K562 (cell line): ENCODE data around the gene EML5. TPM values are rescaled to one million over a fixed set of nuclear protein-coding genes. Genes with fewer than 3 reads are reported as not detected.
A peak's percentile ranks its signal among the peaks of the same experiment; 100 is the strongest.

Source experiments
- ATAC-seq: fragments of 200-7000 bp; cut with Tn5 transposase; 3 replicates; pipeline ENCODE4 v1.9.1; 2020; ENCODE audit warnings: moderate library complexity
- BruUV-seq: library from RNA; stranded (reverse); fragments of 400-500 nt; replicated peaks from 2 replicates; lab custom pipeline; 2021; lab: Mats Ljungman, UMichigan
- CTCF ChIA-PET: fragments of 300-600 bp; formaldehyde crosslinking; extraction: SDS; loops from one replicate; lab custom pipeline; 2021; ENCODE audit warnings: low intra/inter-chr PET ratio; lab: Yijun Ruan, JAX
- POLR2A ChIA-PET: fragments of 300-600, 350-650 bp; sonication (Branson Sonifier 250); formaldehyde crosslinking; extraction: SDS; loops from one replicate; lab custom pipeline; 2021; ENCODE audit warnings: antibody characterized with exemption, inconsistent platforms; lab: Yijun Ruan, JAX
- DNase-seq, 4 experiments: peaks; one replicate each; pipeline versions ENCODE4 v3.0.0 to v3.0.0-alpha.2; 2011 to 2018; ENCODE audit warnings: low spot score in 3 of 4, mixed read lengths in 3 of 4; ENCODE audit errors: extremely low read depth in 1 of 4
- FAIRE-seq: peaks from 2 replicates; lab custom pipeline; 2011; peaks lifted over from hg19 to GRCh38; lab: Jason Lieb, UNC
- H2AFZ ChIP-seq: 2 replicates; pipeline ENCODE4 v1.6.0; 2011; ENCODE audit warnings: low read depth, low read length, control low read depth, inconsistent platforms
- H3K27ac ChIP-seq: fragments of 200-600 bp; 3 replicates; pipeline ENCODE4 v1.8.0; 2011; ENCODE audit warnings: low read depth, mild to moderate bottlenecking, control low read depth, inconsistent platforms, low read length, moderate library complexity, mixed read lengths; ENCODE audit errors: extremely low read depth
- H3K27me3 ChIP-seq, 2 experiments: fragments of 300-600 bp in 1 of 2; 2 replicates in 1 of 2; 3 replicates in 1 of 2; pipeline versions ENCODE4 v1.6.0 to v1.8.0; 2011; ENCODE audit warnings: inconsistent platforms in 2 of 2, low read length in 2 of 2, mild to moderate bottlenecking in 1 of 2, mixed read lengths in 1 of 2, moderate library complexity in 1 of 2; ENCODE audit not compliant: control insufficient read depth in 2 of 2, insufficient read depth in 2 of 2
- H3K36me3 ChIP-seq: fragments of 300-600 bp; 3 replicates; pipeline ENCODE4 v1.8.0; 2011; ENCODE audit warnings: mild to moderate bottlenecking, low read length, inconsistent platforms; ENCODE audit not compliant: control insufficient read depth, insufficient read depth
- H3K4me1 ChIP-seq, 2 experiments: fragments of 200-600 bp in 1 of 2; replicated peaks in 1 of 2; 2 replicates in 1 of 2; 3 replicates in 1 of 2; pipeline versions ENCODE4 v1.5.1 to v1.8.0; 2011; ENCODE audit warnings: inconsistent platforms in 2 of 2, low read length in 2 of 2, mild to moderate bottlenecking in 1 of 2, mixed read lengths in 1 of 2, moderate library complexity in 1 of 2; ENCODE audit not compliant: control insufficient read depth in 2 of 2, insufficient read depth in 2 of 2
- H3K4me2 ChIP-seq: 2 replicates; pipeline ENCODE4 v1.6.1; 2011; ENCODE audit warnings: low read length, control low read depth, inconsistent platforms, mixed read lengths; ENCODE audit not compliant: insufficient read depth
- H3K4me3 ChIP-seq: fragments of 200-600 bp; sonication (generic), shearing (Covaris generic); 2 replicates; pipeline ENCODE4 v1.5.1; 2016; ENCODE audit warnings: control low read depth, inconsistent platforms
- H3K79me2 ChIP-seq: fragments of 200-600 bp; 3 replicates; pipeline ENCODE4 v1.8.0; 2011; ENCODE audit warnings: low read length, inconsistent platforms; ENCODE audit not compliant: control insufficient read depth, insufficient read depth
- H3K9ac ChIP-seq, 2 experiments: 2 replicates each; pipeline versions ENCODE4 v1.6.0 to v1.6.1; 2011; ENCODE audit warnings: low read depth in 2 of 2, low read length in 2 of 2, control low read depth in 1 of 2, inconsistent platforms in 1 of 2, mild to moderate bottlenecking in 1 of 2, mixed read lengths in 1 of 2; ENCODE audit not compliant: insufficient read depth in 1 of 2
- H3K9me1 ChIP-seq: one replicate; pipeline ENCODE4 v1.6.0; 2011; ENCODE audit warnings: inconsistent platforms, mild to moderate bottlenecking, low read length, moderate library complexity; ENCODE audit not compliant: control insufficient read depth, insufficient read depth
- H3K9me3 ChIP-seq: replicated peaks from 2 replicates; pipeline ENCODE4 v1.5.1; 2011; ENCODE audit warnings: low read depth, low read length, inconsistent platforms; ENCODE audit not compliant: control insufficient read depth, insufficient read depth
- H4K20me1 ChIP-seq: replicated peaks from 2 replicates; pipeline ENCODE4 v1.6.1; 2011; ENCODE audit warnings: low read length, inconsistent platforms, mixed read lengths; ENCODE audit not compliant: control insufficient read depth, insufficient read depth
- CHCHD3 ChIP-seq: fragments of 250-450 bp; sonication (Bioruptor Pico); IDR thresholded peaks from 2 replicates; pipeline ENCODE4 v2.1.2; 2022; ENCODE audit warnings: mild to moderate bottlenecking
- E4F1 ChIP-seq: fragments of 250-450 bp; sonication (Bioruptor Pico); IDR thresholded peaks from 2 replicates; pipeline ENCODE4 v1.5.0; 2021; ENCODE audit warnings: mild to moderate bottlenecking, borderline replicate concordance
- KDM1A ChIP-seq, 2 experiments: fragments of 450-650 bp; IDR thresholded peaks; 2 replicates each; pipeline ENCODE4 v1.6.1; 2016; ENCODE audit warnings: mild to moderate bottlenecking in 2 of 2
- SREBF2 ChIP-seq: sonication (generic); formaldehyde crosslinking; IDR thresholded peaks from 2 replicates; pipeline ENCODE4 v1.4.0; 2020; ENCODE audit warnings: mild to moderate bottlenecking, missing genetic modification reagents
- TGIF2 ChIP-seq: sonication (generic); formaldehyde crosslinking; IDR thresholded peaks from 2 replicates; pipeline ENCODE4 v1.8.1; 2022; ENCODE audit warnings: mild to moderate bottlenecking, missing genetic modification reagents, moderate library complexity
- WGBS: fragments of 100-300 bp; shearing (Covaris generic); methylation state at CpG from one replicate; pipeline ENCODE4 v1.1.6; 2016; ENCODE audit warnings: low coverage, mixed read lengths; ENCODE audit not compliant: insufficient coverage; ENCODE audit errors: missing lambda C conversion rate; 5-methylcytosine and 5-hydroxymethylcytosine counted together
- in situ Hi-C: fragments of 300-500 bp; cut with MboI; formaldehyde crosslinking; loops from 4 replicates; pipeline ENCODE4 v1.15.0; 2018; ENCODE audit warnings: inconsistent platforms, mixed read lengths
- intact Hi-C: fragments of 100-400 bp; cut with micrococcal nuclease; formaldehyde crosslinking; loops from 2 replicates; pipeline ENCODE4 v1.14.2; 2022
- polyA plus RNA-seq, 8 experiments: library from polyadenylated mRNA; depleted of rRNA in 4 of 8; stranded (reverse) in 5 of 8; unstranded in 3 of 8; fragments of >200 nt; fragmentation: Nextera tagmentation in 2 of 8; fragmentation: Illumina TruSeq in 1 of 8; extraction: Ambion mirVana in 2 of 8; extraction: Trizol in 1 of 8; gene quantifications; 2 replicates each; pipeline versions ENCODE4 v1.2.1 to v1.2.3, GENCODE V29; 2011 to 2014; ENCODE audit warnings: inconsistent platforms in 1 of 8, missing spikeins in 1 of 8
- total RNA-seq, 7 experiments: library from RNA; depleted of rRNA in 6 of 7; stranded (reverse); fragments of >200 nt in 6 of 7; fragmentation: Illumina TruSeq in 2 of 7; extraction: Trizol in 2 of 7; gene quantifications; 2 replicates each; pipeline versions ENCODE4 v1.2.1 to v1.2.3, GENCODE V29; 2011 to 2021; ENCODE audit warnings: low replicate concordance in 1 of 7

EML5 gene
- total and polyA plus RNA-seq, 9 of the 15 experiments (the other 6 are each of a cell fraction or from before 2014, with no cell fraction given) = 0.06 to 0.34 (median 0.22) TPM

- Histone ChIP-seq H3K27me3 (no peaks in the 10 kb centered on the region), H3K4me2 (no peak overlapping the region), H3K36me3 (no peaks in the 10 kb centered on the region), H3K79me2 (no peaks in the 10 kb centered on the region), H2AFZ (no peak overlapping the region), H4K20me1 (no peaks in the 10 kb centered on the region), H3K9ac (no peak overlapping the region)
- CTCF ChIA-PET = no interaction called here
- FAIRE-seq = no peak
- BruUV-seq = no TSS peak
- no peak for TF ChIP-seq SREBF2
- TF ChIP-seq KDM1A (IDR thresholded peaks at IDR 0.05) = peak; percentile 73 to 75
- TF ChIP-seq TGIF2 = no peak
- TF ChIP-seq E4F1 (CRISPR knock-in tag) = no peak
- no peak for TF ChIP-seq CHCHD3
- TF ChIP-seq, all 486 proteins: peak for 1
- Histone ChIP-seq H3K4me3 (no peak overlapping the region), H3K4me1 (no peaks in the 10 kb centered on the region), H3K9me3 (no peaks in the 10 kb centered on the region), H3K9me1 (no peaks in the 10 kb centered on the region), H3K27ac (no peak overlapping the region)
- WGBS = 71% methylated on average over 1 of the region's 1 CpG
- POLR2A ChIA-PET = no interaction called here
- DNase-seq = no peak
- no peak for ATAC-seq
- in situ Hi-C loops (no loop called here), intact Hi-C loops (no loop called here)
These were observed 44.7 kb upstream of the EML5 start for GRCh38 chr14:88837495-88837894.
